Liver (tissue), 9 donors: ENCODE results near the gene LRRC36. TPM values are rescaled to one million over a fixed set of nuclear protein-coding genes. Genes with fewer than 3 reads are reported as not detected.
A peak's percentile ranks its signal among the peaks of the same experiment; 100 is the strongest.

ENCODE experiments used
- DNase-seq: peaks from one replicate; pipeline ENCODE4 v3.0.0-alpha.2; 2017; ENCODE audit warnings: low spot score
- H3K27ac ChIP-seq, 2 donors: one replicate each; pipeline ENCODE4 v1.7.0; 2013; ENCODE audit warnings: inconsistent platforms in 2 of 2, low read length in 2 of 2, control low read depth in 1 of 2, low read depth in 1 of 2, mild to moderate bottlenecking in 1 of 2
- H3K27me3 ChIP-seq, 4 donors: one replicate each; pipeline versions ENCODE4 v1.6.1 to v1.7.0; 2013; ENCODE audit warnings: low read length in 3 of 4, inconsistent platforms in 1 of 4, mild to moderate bottlenecking in 1 of 4, moderate library complexity in 1 of 4; ENCODE audit not compliant: control insufficient read depth in 4 of 4, insufficient read depth in 4 of 4
- H3K36me3 ChIP-seq, 4 donors: one replicate each; pipeline versions ENCODE4 v1.6.1 to v1.7.0; 2013; ENCODE audit warnings: low read length in 3 of 4, mild to moderate bottlenecking in 3 of 4, low read depth in 1 of 4, moderate library complexity in 1 of 4; ENCODE audit not compliant: control insufficient read depth in 4 of 4, insufficient read depth in 3 of 4
- H3K4me1 ChIP-seq, 4 donors: one replicate each; pipeline versions ENCODE4 v1.6.1 to v1.7.0; 2013; ENCODE audit warnings: low read length in 3 of 4, mild to moderate bottlenecking in 3 of 4, moderate library complexity in 1 of 4; ENCODE audit not compliant: control insufficient read depth in 4 of 4, insufficient read depth in 4 of 4
- H3K4me3 ChIP-seq, 3 donors: one replicate each; pipeline versions ENCODE4 v1.6.1 to v1.7.0; 2013; ENCODE audit warnings: low read length in 3 of 3, control low read depth in 1 of 3, low read depth in 1 of 3, mild to moderate bottlenecking in 1 of 3
- H3K9ac ChIP-seq, 2 donors: one replicate each; pipeline ENCODE4 v1.7.0; 2013; ENCODE audit warnings: low read length in 2 of 2, mild to moderate bottlenecking in 2 of 2, moderate library complexity in 2 of 2, control low read depth in 1 of 2, low read depth in 1 of 2
- H3K9me3 ChIP-seq, 4 donors: one replicate each; pipeline versions ENCODE4 v1.6.1 to v1.7.0; 2013; ENCODE audit warnings: low read length in 3 of 4; ENCODE audit not compliant: control insufficient read depth in 4 of 4
- CTCF ChIP-seq: fragments of 150-350 bp; IDR thresholded peaks from 2 replicates; pipeline ENCODE4 v1.5.1; 2017; ENCODE audit warnings: improper control_type of control experiment, low read depth, low read length; ENCODE audit not compliant: missing input control
- EGR1 ChIP-seq, 2 donors: IDR thresholded peaks; 2 replicates each; pipeline ENCODE4 v1.6.1; 2016 to 2018; ENCODE audit warnings: antibody characterized with exemption in 2 of 2, low read depth in 2 of 2
- FOXA1 ChIP-seq: IDR thresholded peaks from 2 replicates; pipeline ENCODE4 v1.6.1; 2016; ENCODE audit warnings: antibody characterized with exemption
- GABPA ChIP-seq, 2 donors: IDR thresholded peaks in 1 of 2; conservative IDR thresholded peaks in 1 of 2; 2 replicates each; pipeline ENCODE4 v1.6.1; 2016; ENCODE audit warnings: antibody characterized with exemption in 2 of 2, mild to moderate bottlenecking in 1 of 2, moderate library complexity in 1 of 2
- HNF4A ChIP-seq, 2 donors: conservative IDR thresholded peaks; 2 replicates each; pipeline ENCODE4 v1.6.1; 2016; ENCODE audit warnings: antibody characterized with exemption in 2 of 2, mild to moderate bottlenecking in 2 of 2
- HNF4G ChIP-seq: IDR thresholded peaks from 2 replicates; pipeline ENCODE4 v1.6.1; 2016; ENCODE audit warnings: antibody characterized with exemption
- NR2F2 ChIP-seq: IDR thresholded peaks from 2 replicates; pipeline ENCODE4 v1.6.1; 2016; ENCODE audit warnings: antibody characterized with exemption
- RAD21 ChIP-seq, 2 donors: IDR thresholded peaks; 2 replicates each; pipeline ENCODE4 v1.6.1; 2016; ENCODE audit warnings: antibody characterized with exemption in 2 of 2, mild to moderate bottlenecking in 2 of 2
- REST ChIP-seq: IDR thresholded peaks from 2 replicates; pipeline ENCODE4 v1.6.1; 2016; ENCODE audit warnings: antibody characterized with exemption, mild to moderate bottlenecking
- SP1 ChIP-seq: IDR thresholded peaks from 2 replicates; pipeline ENCODE4 v1.6.1; 2018; ENCODE audit warnings: antibody characterized with exemption, mild to moderate bottlenecking
- TAF1 ChIP-seq: conservative IDR thresholded peaks from 2 replicates; pipeline ENCODE4 v1.6.1; 2016; ENCODE audit warnings: antibody characterized with exemption, mild to moderate bottlenecking
- WGBS: extraction: QIAGEN DNeasy Blood & Tissue Kit; methylation state at CpG from one replicate; pipeline ENCODE4 v1.1.7; 2013; 5-methylcytosine and 5-hydroxymethylcytosine counted together
- polyA plus RNA-seq, 2 donors: library from polyadenylated mRNA; stranded (reverse) in 1 of 2; unstranded in 1 of 2; fragments of 200-250 nt in 1 of 2; fragments of >200 nt in 1 of 2; fragmentation: Nextera tagmentation in 1 of 2; extraction: Ambion mirVana in 1 of 2; gene quantifications; one replicate each; pipeline versions ENCODE4 v1.2.1 to v1.2.3, GENCODE V29; 2013 to 2015
- total RNA-seq, 2 donors: library from RNA; depleted of rRNA; stranded (reverse); fragments of >200 nt; gene quantifications; one replicate each; pipeline ENCODE4 v1.2.3, GENCODE V29; 2014
- TF ChIP-seq, protein P1 (sequence below): IDR thresholded peaks from 2 replicates; pipeline ENCODE4 v1.6.1; 2016; ENCODE audit warnings: antibody characterized with exemption
- donor health status: healthy.
- donor health status: healthy.
- donor health status: healthy.
- donor health status: healthy.
- donor health status: healthy.

The LRRC36 gene
- total and polyA plus RNA-seq, 4 donors: 0.08 TPM; not detected in 3

DNA sequence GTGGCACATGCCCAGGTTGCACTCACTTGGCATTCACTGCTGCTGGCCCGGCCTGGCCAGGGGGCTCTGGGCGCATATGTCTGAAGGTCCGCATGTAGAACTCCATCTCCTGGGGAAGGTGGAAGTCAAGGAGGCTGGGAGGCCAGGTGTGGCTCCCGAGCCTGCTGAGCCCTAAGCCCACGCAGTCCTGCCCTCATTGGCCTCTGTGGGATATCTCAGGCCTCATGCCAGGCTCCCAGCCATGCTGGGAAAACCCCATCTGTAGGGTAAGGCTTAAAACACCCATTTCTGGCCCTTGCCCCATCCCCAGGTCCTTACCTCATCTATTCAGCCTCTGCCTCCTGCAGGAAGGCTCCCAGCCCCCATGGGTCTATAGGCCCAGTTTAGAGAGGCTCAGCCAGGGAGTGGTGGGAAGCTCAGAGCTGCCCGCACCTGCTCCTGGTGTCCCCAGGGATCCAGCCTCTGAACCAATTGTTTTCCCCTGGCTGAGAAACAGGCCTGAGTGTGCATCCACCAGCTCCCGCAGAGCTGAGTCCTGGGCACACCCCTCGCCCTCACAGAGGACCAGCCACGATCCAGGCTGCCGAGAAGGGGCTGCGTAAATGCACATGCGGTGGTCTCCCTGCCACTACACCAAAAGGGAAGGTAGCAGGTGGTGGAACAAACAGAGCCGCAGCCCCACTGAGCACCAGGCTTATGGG lies 69.0 kb downstream of the LRRC36 start:
- Histone ChIP-seq H3K9ac (no peak overlapping the region), H3K27me3 (peaks cover 0 to 3% (median 1%) of the 10 kb centered on the region in 4 donors), H3K36me3 (no peaks in the 10 kb centered on the region), H3K27ac (peak overlapping the region in 1 of 2 donors; percentile 25), H3K9me3 (no peaks in the 10 kb centered on the region), H3K4me3 (no peak overlapping the region), H3K4me1 (peaks cover 3 to 23% (median 6%) of the 10 kb centered on the region in 4 donors)
- no peak for TF ChIP-seq TAF1
- TF ChIP-seq HNF4G: no peak
- TF ChIP-seq RAD21 (IDR thresholded peaks at IDR 0.05): no peak
- TF ChIP-seq NR2F2: no peak
- TF ChIP-seq SP1: no peak
- no peak for TF ChIP-seq HNF4A (conservative IDR thresholded peaks at IDR 0.05)
- no peak for TF ChIP-seq CTCF
- TF ChIP-seq EGR1 (IDR thresholded peaks at IDR 0.05; ENCODE audit: low read depth in 2 of 2): no peak
- 69% methylated on average over 13 of the region's 13 CpGs for WGBS
- DNase-seq: no peak

- H3K4me1 ChIP-seq: peaks cover 3 to 21% (median 6%) of the 10 kb centered on the region in 4 donors
- 32% methylated on average over 31 of the region's 31 CpGs for WGBS
- H3K36me3 ChIP-seq: no peaks in the 10 kb centered on the region
- H3K27ac ChIP-seq: peak overlapping the region in 1 of 2 donors; percentile 52
- no peak overlapping the region for H3K9ac ChIP-seq
- H3K9me3 ChIP-seq: no peaks in the 10 kb centered on the region
- TF ChIP-seq NR2F2 (peak; percentile 18), GABPA (IDR thresholded peaks at IDR 0.05 in 1 of 2, conservative IDR thresholded peaks at IDR 0.05 in 1 of 2) (no peak)
- peaks cover 0 to 3% (median 1%) of the 10 kb centered on the region in 4 donors for H3K27me3 ChIP-seq
- DNase-seq: no peak
- H3K4me3 ChIP-seq: no peak overlapping the region
Observed at GRCh38 chr16:67396159-67397035, 69.8 kb downstream of the LRRC36 start.

- Histone ChIP-seq H3K27ac (no peak overlapping the region), H3K27me3 (peaks cover 0 to 3% (median 1%) of the 10 kb centered on the region in 4 donors), H3K4me1 (peaks cover 3 to 20% (median 6%) of the 10 kb centered on the region in 4 donors), H3K4me3 (no peak overlapping the region), H3K36me3 (no peaks in the 10 kb centered on the region), H3K9me3 (no peaks in the 10 kb centered on the region), H3K9ac (no peak overlapping the region)
- no peak for DNase-seq
- no peak for TF ChIP-seq TAF1
- TF ChIP-seq REST: no peak
- TF ChIP-seq FOXA1: no peak
- TF ChIP-seq, protein P1, sequence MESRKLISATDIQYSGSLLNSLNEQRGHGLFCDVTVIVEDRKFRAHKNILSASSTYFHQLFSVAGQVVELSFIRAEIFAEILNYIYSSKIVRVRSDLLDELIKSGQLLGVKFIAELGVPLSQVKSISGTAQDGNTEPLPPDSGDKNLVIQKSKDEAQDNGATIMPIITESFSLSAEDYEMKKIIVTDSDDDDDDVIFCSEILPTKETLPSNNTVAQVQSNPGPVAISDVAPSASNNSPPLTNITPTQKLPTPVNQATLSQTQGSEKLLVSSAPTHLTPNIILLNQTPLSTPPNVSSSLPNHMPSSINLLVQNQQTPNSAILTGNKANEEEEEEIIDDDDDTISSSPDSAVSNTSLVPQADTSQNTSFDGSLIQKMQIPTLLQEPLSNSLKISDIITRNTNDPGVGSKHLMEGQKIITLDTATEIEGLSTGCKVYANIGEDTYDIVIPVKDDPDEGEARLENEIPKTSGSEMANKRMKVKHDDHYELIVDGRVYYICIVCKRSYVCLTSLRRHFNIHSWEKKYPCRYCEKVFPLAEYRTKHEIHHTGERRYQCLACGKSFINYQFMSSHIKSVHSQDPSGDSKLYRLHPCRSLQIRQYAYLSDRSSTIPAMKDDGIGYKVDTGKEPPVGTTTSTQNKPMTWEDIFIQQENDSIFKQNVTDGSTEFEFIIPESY: no peak
- no peak for TF ChIP-seq HNF4G
- TF ChIP-seq NR2F2: peak; percentile 36
- WGBS: 78% methylated on average over 15 of the region's 15 CpGs
Observed at GRCh38 chr16:67397036-67397801, 70.6 kb downstream of the LRRC36 start.
